Heart left ventricle (tissue), 13 donors: ENCODE data around the gene INF2.

Source experiments
- POLR2A ChIP-seq, 2 donors: fragments of 450-650 bp; IDR thresholded peaks; one replicate each; pipeline ENCODE4 v1.6.1; 2017; ENCODE audit warnings: antibody characterized with exemption in 2 of 2, mild to moderate bottlenecking in 2 of 2, moderate library complexity in 2 of 2
- TF ChIP-seq, protein P1 (sequence below), 12 donors: fragments of 200-600 bp; sonication (generic) in 4 of 12; IDR thresholded peaks; one replicate each; pipeline versions ENCODE4 v1.5.0 to v1.8.0; 2018 to 2022; ENCODE audit warnings: antibody characterized with exemption in 12 of 12, mild to moderate bottlenecking in 5 of 12
- donor health status: ischemic (EF 13 %, LVEDD 7.1; RV severe dilation, severe dysfunction).
- donor health status: DM: no; HTN: yes; CAD: no.
- donor health status: DM: no; HTN: no; CAD: no.
- donor health status: ischemic (EF 25% LVEDD 6.9; RV normal size, moderate dysfunction).
- donor health status: ischemic (EF 25% LVEDD 5.7; RV mildly dilated, moderate dysfunction).
- donor health status: ischemic (EF 35%, LVEDD 5.7; RV mildly dilated, moderate dysfunction).
- donor health status: nonischemic (EF 11% LVEDD 7.7; RV severe dilation, severe dysfunction).
- donor health status: DM: yes; HTN: yes; CAD: no.
- donor health status: PGD.
- donor health status: ischemic (EF 29% LVEDD 5.4; RV normal size, mild dysfunction).
- donor health status: nonischemic (EF 23%, LVEDD 6.1; RV moderate dilation, normal function).

DNA sequence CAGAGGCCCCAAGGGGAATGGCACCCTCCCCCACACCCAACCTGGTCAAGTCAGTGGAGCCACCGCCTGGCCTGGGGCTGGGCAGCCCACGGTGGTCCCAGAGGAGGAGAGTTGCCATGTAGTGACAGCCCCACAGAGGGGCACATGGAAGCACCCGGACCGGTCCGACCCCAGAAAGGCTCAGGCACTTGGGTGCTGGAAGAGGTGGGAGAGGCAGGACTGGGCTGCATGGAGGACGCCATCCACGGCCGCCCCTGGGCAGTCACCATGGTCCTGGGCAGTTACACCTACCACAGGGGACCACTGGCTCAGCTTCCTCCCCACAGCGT lies 46.9 kb upstream of the INF2 start:
- TF ChIP-seq, protein P1, sequence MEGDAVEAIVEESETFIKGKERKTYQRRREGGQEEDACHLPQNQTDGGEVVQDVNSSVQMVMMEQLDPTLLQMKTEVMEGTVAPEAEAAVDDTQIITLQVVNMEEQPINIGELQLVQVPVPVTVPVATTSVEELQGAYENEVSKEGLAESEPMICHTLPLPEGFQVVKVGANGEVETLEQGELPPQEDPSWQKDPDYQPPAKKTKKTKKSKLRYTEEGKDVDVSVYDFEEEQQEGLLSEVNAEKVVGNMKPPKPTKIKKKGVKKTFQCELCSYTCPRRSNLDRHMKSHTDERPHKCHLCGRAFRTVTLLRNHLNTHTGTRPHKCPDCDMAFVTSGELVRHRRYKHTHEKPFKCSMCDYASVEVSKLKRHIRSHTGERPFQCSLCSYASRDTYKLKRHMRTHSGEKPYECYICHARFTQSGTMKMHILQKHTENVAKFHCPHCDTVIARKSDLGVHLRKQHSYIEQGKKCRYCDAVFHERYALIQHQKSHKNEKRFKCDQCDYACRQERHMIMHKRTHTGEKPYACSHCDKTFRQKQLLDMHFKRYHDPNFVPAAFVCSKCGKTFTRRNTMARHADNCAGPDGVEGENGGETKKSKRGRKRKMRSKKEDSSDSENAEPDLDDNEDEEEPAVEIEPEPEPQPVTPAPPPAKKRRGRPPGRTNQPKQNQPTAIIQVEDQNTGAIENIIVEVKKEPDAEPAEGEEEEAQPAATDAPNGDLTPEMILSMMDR (IDR thresholded peaks at IDR 0.05) = no peak
- TF ChIP-seq POLR2A (IDR thresholded peaks at IDR 0.05) = no peak
